Tibial nerve (tissue), 4 donors: ENCODE measurements around the gene ANGPTL7.

Experiments used
- EP300 ChIP-seq, 2 donors: sonication (generic); formaldehyde crosslinking; IDR thresholded peaks; one replicate each; pipeline ENCODE4 v1.6.1; 2017; ENCODE audit warnings: antibody characterized with exemption in 2 of 2, mild to moderate bottlenecking in 1 of 2
- POLR2A ChIP-seq, 2 donors: fragments of 450-650 bp; IDR thresholded peaks; one replicate each; pipeline ENCODE4 v1.6.1; 2017; ENCODE audit warnings: antibody characterized with exemption in 2 of 2, mild to moderate bottlenecking in 2 of 2, moderate library complexity in 2 of 2
- TF ChIP-seq, protein P1 (sequence below), 5 experiments: fragments of 200-600 bp in 3 of 5; fragments of 450-650 bp in 2 of 5; sonication (generic) in 3 of 5; IDR thresholded peaks; one replicate each; pipeline ENCODE4 v1.5.1; 2016 to 2019; ENCODE audit warnings: antibody characterized with exemption in 5 of 5, mild to moderate bottlenecking in 3 of 5, moderate library complexity in 2 of 5

DNA sequence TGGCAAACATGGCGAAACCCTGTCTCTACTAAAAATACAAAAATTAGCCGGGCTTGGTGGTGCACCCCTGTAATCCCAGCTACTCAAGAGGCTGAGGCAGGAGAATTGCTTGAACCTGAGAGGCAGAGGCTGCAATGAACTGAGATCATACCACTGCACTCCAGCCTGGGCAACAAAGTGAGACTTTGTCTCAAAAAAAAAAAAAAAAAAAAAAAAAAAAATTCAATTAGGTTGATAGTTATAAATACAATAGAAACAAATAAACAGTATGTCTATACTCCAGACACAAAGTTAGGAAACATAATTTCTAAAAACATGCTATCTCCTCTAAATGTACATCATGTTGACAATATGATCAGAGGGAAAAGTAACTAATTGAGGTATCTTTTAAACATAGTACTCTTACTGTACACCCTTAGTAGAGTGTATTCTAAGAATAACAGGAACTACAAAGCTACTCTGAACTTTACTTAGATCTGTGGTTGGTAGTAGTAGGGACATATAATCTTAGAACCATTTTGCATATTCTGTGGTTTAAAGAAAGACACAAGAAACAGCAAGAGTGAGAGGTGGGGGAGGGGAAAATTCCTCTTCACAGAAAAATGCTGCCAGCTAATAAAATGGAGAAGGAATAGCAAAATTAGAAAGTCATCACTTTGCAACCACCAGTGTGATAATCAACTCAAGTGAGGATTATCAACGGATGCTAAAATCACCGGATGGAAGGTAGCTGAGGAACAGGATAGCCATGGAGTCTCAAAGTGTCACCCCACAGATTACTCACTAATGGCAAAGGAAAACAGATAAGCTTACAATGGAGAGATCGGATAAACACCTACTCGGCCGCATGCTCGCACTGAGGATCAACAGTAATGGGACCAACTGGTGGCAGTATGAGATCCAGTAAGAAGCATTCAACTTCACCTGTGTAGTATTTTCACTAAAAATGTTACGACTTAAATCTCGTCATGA lies 38.2 kb downstream of the ANGPTL7 start:
- TF ChIP-seq POLR2A (IDR thresholded peaks at IDR 0.05) (no peak), EP300 (IDR thresholded peaks at IDR 0.05) (no peak)
- TF ChIP-seq, protein P1, sequence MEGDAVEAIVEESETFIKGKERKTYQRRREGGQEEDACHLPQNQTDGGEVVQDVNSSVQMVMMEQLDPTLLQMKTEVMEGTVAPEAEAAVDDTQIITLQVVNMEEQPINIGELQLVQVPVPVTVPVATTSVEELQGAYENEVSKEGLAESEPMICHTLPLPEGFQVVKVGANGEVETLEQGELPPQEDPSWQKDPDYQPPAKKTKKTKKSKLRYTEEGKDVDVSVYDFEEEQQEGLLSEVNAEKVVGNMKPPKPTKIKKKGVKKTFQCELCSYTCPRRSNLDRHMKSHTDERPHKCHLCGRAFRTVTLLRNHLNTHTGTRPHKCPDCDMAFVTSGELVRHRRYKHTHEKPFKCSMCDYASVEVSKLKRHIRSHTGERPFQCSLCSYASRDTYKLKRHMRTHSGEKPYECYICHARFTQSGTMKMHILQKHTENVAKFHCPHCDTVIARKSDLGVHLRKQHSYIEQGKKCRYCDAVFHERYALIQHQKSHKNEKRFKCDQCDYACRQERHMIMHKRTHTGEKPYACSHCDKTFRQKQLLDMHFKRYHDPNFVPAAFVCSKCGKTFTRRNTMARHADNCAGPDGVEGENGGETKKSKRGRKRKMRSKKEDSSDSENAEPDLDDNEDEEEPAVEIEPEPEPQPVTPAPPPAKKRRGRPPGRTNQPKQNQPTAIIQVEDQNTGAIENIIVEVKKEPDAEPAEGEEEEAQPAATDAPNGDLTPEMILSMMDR (IDR thresholded peaks at IDR 0.05) = no peak
